Hepatocyte (in vitro differentiated cells): ENCODE results near the gene GGNBP2. TPM values are rescaled to one million over a fixed set of nuclear protein-coding genes. Genes with fewer than 3 reads are reported as not detected.
A peak's percentile ranks its signal among the peaks of the same experiment; 100 is the strongest.

ENCODE experiments used
- DNase-seq: peaks from one replicate; pipeline ENCODE4 v3.0.0-alpha.2; 2016; ENCODE audit warnings: low spot score
- H2AFZ ChIP-seq: fragments of 200-600 bp; sonication (generic); 2 replicates; pipeline ENCODE4 v1.6.0; 2016; ENCODE audit warnings: antibody characterized with exemption, mild to moderate bottlenecking
- H3K27ac ChIP-seq: fragments of 200-600 bp; sonication (generic); 2 replicates; pipeline ENCODE4 v1.5.1; 2016; ENCODE audit warnings: mild to moderate bottlenecking
- H3K27me3 ChIP-seq: fragments of 200-600 bp; sonication (generic); 2 replicates; pipeline ENCODE4 v1.6.1; 2016
- H3K36me3 ChIP-seq: fragments of 200-600 bp; sonication (generic); replicated peaks from 2 replicates; pipeline ENCODE4 v1.5.1; 2016; ENCODE audit warnings: low read depth; ENCODE audit not compliant: insufficient read depth
- H3K4me1 ChIP-seq: fragments of 200-600 bp; sonication (generic); 2 replicates; pipeline ENCODE4 v1.5.1; 2016; ENCODE audit warnings: mild to moderate bottlenecking, moderate library complexity; ENCODE audit not compliant: insufficient read depth
- H3K4me2 ChIP-seq: fragments of 200-600 bp; sonication (generic); 2 replicates; pipeline ENCODE4 v1.6.0; 2016
- H3K4me3 ChIP-seq: fragments of 200-600 bp; sonication (generic); 2 replicates; pipeline ENCODE4 v1.5.1; 2016; ENCODE audit warnings: mild to moderate bottlenecking
- H3K79me2 ChIP-seq: fragments of 200-600 bp; sonication (generic); 2 replicates; pipeline ENCODE4 v1.6.0; 2017; ENCODE audit warnings: mild to moderate bottlenecking
- H3K9me2 ChIP-seq: fragments of 200-600 bp; sonication (generic); replicated peaks from 2 replicates; pipeline ENCODE4 v1.6.0; 2017; ENCODE audit warnings: mild to moderate bottlenecking; ENCODE audit not compliant: insufficient read depth
- H3K9me3 ChIP-seq: fragments of 200-600 bp; sonication (generic); 2 replicates; pipeline ENCODE4 v1.5.1; 2016; ENCODE audit warnings: low read depth, mild to moderate bottlenecking
- H4K20me1 ChIP-seq: fragments of 200-600 bp; sonication (generic); 2 replicates; pipeline ENCODE4 v1.6.0; 2016; ENCODE audit warnings: mild to moderate bottlenecking; ENCODE audit not compliant: insufficient read depth, poor library complexity, severe bottlenecking
- CTCF ChIP-seq: fragments of 200-600 bp; sonication (generic); IDR thresholded peaks from 2 replicates; pipeline ENCODE4 v1.5.1; 2016; ENCODE audit warnings: antibody characterized with exemption, mild to moderate bottlenecking; ENCODE audit not compliant: poor library complexity
- EZH2 ChIP-seq: fragments of 200-600 bp; sonication (generic); IDR thresholded peaks from 2 replicates; pipeline ENCODE4 v1.6.1; 2016; ENCODE audit warnings: antibody characterized with exemption, mild to moderate bottlenecking, borderline replicate concordance
- EZH2phosphoT487 ChIP-seq: fragments of 200-600 bp; sonication (generic); IDR thresholded peaks from one replicate; pipeline ENCODE4 v1.6.1; 2018; ENCODE audit warnings: antibody characterized with exemption, mild to moderate bottlenecking, low read depth, moderate library complexity; ENCODE audit not compliant: unreplicated experiment, severe bottlenecking
- WGBS: methylation state at CpG from one replicate; pipeline ENCODE4 v1.1.6; 2016; ENCODE audit warnings: low lambda C conversion rate; ENCODE audit errors: missing lambda C conversion rate; 5-methylcytosine and 5-hydroxymethylcytosine counted together
- polyA plus RNA-seq: library from polyadenylated mRNA; unstranded; fragments of >200 nt; fragmentation: Nextera tagmentation; extraction: Ambion mirVana; gene quantifications from 2 replicates; pipeline ENCODE4 v1.2.1, GENCODE V29; 2016
- total RNA-seq: library from RNA; depleted of rRNA; stranded (reverse); fragments of >200 nt; gene quantifications from 2 replicates; pipeline ENCODE4 v1.2.3, GENCODE V29; 2014

Gene GGNBP2
- total and polyA plus RNA-seq, 2 experiments from 2014 or later, result 52.2 to 79.9 TPM

GRCh38 chr17:36540696-36541095 lies 4.0 kb upstream of the GGNBP2 start:
- no peak for DNase-seq
- Histone ChIP-seq H3K27ac (no peak overlapping the region), H3K9me3 (no peaks in the 10 kb centered on the region), H3K4me2 (no peak overlapping the region), H3K4me3 (no peak overlapping the region), H3K36me3 (no peaks in the 10 kb centered on the region), H3K4me1 (peaks cover 13% of the 10 kb centered on the region), H3K27me3 (no peaks in the 10 kb centered on the region), H3K9me2 (no peaks in the 10 kb centered on the region), H3K79me2 (peaks cover 45% of the 10 kb centered on the region), H4K20me1 (no peaks in the 10 kb centered on the region), H2AFZ (no peak overlapping the region)
- no peak for TF ChIP-seq CTCF
- TF ChIP-seq EZH2phosphoT487, result no peak
- TF ChIP-seq EZH2, result no peak
- WGBS, result 86% methylated on average over 3 of the region's 3 CpGs

- H3K4me1 ChIP-seq, result peaks cover 19% of the 10 kb centered on the region
- no peak for TF ChIP-seq CTCF
- TF ChIP-seq EZH2, result no peak
- TF ChIP-seq EZH2phosphoT487, result no peak
Observed at GRCh38 chr17:36542755-36543154, 2.0 kb upstream of the GGNBP2 start.

GRCh38 chr17:36544044-36544306 lies 744 bp upstream of the GGNBP2 start:
- no peaks in the 10 kb centered on the region for H3K27me3 ChIP-seq
- H4K20me1 ChIP-seq, result peaks cover 31% of the 10 kb centered on the region
- H3K4me3 ChIP-seq, result peak overlapping the region; percentile 82
- peak overlapping the region; percentile 89 for H3K4me2 ChIP-seq
- peak; percentile 72 for DNase-seq
- peak overlapping the region; percentile 88 for H2AFZ ChIP-seq
- 0% methylated on average over 10 of the region's 10 CpGs for WGBS
- no peaks in the 10 kb centered on the region for H3K9me3 ChIP-seq
- H3K79me2 ChIP-seq, result peaks cover 65% of the 10 kb centered on the region
- H3K27ac ChIP-seq, result peak overlapping the region; percentile 99
- H3K4me1 ChIP-seq, result peaks cover 24% of the 10 kb centered on the region
- H3K36me3 ChIP-seq, result no peaks in the 10 kb centered on the region
- no peaks in the 10 kb centered on the region for H3K9me2 ChIP-seq
- peak; percentile 13 for TF ChIP-seq CTCF
- no peak for TF ChIP-seq EZH2phosphoT487
- TF ChIP-seq EZH2, result no peak

More at GRCh38 chr17:36542755-36543154, 2.0 kb upstream of the GGNBP2 start:
- H4K20me1 ChIP-seq, result peaks cover 20% of the 10 kb centered on the region
- H3K4me2 ChIP-seq, result peak overlapping the region; percentile 89
- H3K9me3 ChIP-seq, result no peaks in the 10 kb centered on the region
- no peak overlapping the region for H2AFZ ChIP-seq
- H3K9me2 ChIP-seq, result no peaks in the 10 kb centered on the region
- no peaks in the 10 kb centered on the region for H3K27me3 ChIP-seq
- H3K27ac ChIP-seq, result peak overlapping the region; percentile 99
- WGBS, result 98% methylated on average over 15 of the region's 15 CpGs
- H3K79me2 ChIP-seq, result peaks cover 57% of the 10 kb centered on the region
- H3K4me3 ChIP-seq, result no peak overlapping the region
- H3K36me3 ChIP-seq, result no peaks in the 10 kb centered on the region
- DNase-seq, result no peak

DNA sequence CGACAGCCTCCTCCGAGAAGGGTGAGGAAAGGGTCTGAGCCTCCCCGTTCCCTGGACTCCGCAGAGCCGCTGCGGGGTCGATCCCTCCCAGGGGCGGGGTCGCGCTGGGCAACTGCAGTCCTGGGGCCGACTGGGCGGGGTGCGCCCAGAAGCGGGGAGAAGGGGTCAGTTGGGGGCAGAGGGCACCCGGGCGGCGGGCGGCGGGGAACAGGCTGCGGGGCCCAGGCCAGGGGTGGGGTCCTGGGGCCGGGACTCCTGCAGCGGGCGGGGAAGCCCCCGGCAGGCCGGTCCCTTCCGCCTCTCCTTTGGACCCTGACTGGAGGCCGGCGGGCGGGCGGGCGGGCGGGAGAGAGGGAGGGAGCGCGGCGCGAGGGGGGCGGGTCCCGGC lies 352 bp downstream of the GGNBP2 start:
- peaks cover 72% of the 10 kb centered on the region for H3K79me2 ChIP-seq
- H3K9me3 ChIP-seq, result no peaks in the 10 kb centered on the region
- peak overlapping the region; percentile 89 for H3K4me2 ChIP-seq
- H3K4me3 ChIP-seq, result peak overlapping the region; percentile 63
- DNase-seq, result no peak
- H2AFZ ChIP-seq, result peak overlapping the region; percentile 88
- H3K27ac ChIP-seq, result peak overlapping the region; percentile 99
- TF ChIP-seq EZH2phosphoT487, result no peak
- TF ChIP-seq EZH2, result no peak
- no peak for TF ChIP-seq CTCF
- WGBS, result 5% methylated on average over 10 of the region's 38 CpGs
- H3K9me2 ChIP-seq, result no peaks in the 10 kb centered on the region
- peaks cover 24% of the 10 kb centered on the region for H3K4me1 ChIP-seq
- no peaks in the 10 kb centered on the region for H3K36me3 ChIP-seq
- H3K27me3 ChIP-seq, result no peaks in the 10 kb centered on the region
- H4K20me1 ChIP-seq, result peaks cover 42% of the 10 kb centered on the region
